Activated CD4-positive, alpha-beta T cell treated with anti-CD3 and anti-CD28 coated beads, Interleukin-2, Interleukin-4, amounts not matched to agents 100 ng/mL and 50 ng/mL, durations not matched to agents 16 hours and 8 hours (primary cell): ENCODE results near the gene ZBTB7C.

Experiments used
- DNase-seq: peaks from one replicate; pipeline ENCODE4 v3.0.0-alpha.2; 2020; ENCODE audit warnings: low spot score

Gene ZBTB7C

GRCh38 chr18:48390641-48391040, 18.5 kb downstream of the ZBTB7C start:
- DNase-seq = no peak

GRCh38 chr18:48388478-48388877, 20.7 kb downstream of the ZBTB7C start:
- no peak for DNase-seq

GRCh38 chr18:48387300-48387699, 21.9 kb downstream of the ZBTB7C start:
- DNase-seq = no peak

DNA sequence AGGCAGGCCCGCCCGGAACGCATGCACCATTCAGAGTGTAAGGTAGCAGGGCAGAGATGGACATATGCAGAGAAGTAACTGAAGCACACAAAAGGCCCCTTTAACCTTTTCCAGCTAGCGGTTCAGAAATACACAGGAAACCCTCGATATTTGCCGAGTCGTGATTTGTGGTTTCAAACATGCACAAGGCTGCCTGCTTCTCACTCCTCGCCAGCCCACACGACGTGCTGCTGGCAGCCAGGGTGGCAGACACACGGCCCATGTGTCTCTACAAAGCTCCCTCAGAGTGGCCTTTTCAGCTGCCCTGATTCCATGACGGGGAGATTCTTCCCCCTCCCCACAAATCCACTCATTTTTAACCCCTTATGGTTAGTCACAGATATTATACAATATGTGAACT, 23.6 kb downstream of the ZBTB7C start:
- DNase-seq = no peak

DNA sequence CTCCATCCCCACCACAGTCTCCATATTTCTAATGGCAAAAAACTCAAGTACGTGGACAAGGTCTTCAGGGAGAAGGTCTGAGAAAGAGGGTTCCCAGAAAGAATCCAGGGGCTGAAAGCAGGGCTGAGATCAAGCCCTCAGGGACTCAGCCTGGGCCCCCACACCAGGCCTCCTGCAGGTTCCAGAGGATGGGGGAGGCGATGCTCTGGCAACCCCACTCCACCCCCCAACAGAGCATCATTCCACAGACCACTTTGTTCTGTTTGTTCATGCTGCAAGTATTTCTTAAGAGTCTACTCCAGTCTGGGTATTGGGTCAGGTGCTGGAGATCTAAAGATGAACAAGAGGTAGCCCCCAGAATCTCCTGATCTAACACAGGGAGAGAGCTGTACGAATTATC, 32.2 kb downstream of the ZBTB7C start:
- no peak for DNase-seq

GRCh38 chr18:48376406-48376805, 32.8 kb downstream of the ZBTB7C start:
- no peak for DNase-seq

GRCh38 chr18:48375150-48375800, 33.9 kb downstream of the ZBTB7C start:
- no peak for DNase-seq

DNA sequence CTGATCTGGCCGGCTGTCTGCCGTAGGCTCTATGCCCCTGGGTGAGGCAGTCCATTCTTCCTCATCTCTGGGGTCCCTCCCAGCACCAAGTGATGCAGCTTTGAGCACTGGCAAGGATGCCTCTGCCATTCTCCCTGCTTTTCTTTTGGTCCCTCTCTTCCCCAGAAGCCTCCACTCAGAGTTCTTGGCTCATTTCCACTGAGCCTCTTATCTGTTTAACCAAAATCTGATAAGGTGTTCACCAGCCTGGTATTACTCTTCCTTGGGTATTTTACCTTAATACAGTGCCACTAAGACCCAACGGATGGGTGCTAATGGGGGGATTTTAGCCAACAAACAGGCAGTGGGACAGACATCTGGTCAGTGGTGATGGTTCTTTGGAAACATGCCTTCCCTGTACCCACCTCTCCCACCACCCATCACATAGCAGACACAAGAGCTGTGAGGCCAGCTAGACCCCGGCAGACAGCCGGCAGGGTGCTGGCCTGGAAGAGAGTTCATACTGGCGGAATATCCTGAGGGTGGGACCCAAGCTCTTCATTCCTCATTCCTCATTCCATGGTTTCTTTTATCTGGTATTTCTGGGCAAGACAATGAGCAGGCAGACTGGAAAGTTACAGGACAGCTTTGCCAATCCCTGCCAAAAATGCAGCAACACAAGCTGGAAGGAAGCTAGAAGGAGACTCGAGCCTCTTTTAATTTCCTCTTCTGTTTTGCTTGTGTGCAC, 34.6 kb downstream of the ZBTB7C start:
- no peak for DNase-seq

GRCh38 chr18:48371854-48372602, 37.2 kb downstream of the ZBTB7C start:
- no peak for DNase-seq

GRCh38 chr18:48367557-48367956, 41.6 kb downstream of the ZBTB7C start:
- no peak for DNase-seq

GRCh38 chr18:48365965-48366364, 43.2 kb downstream of the ZBTB7C start:
- no peak for DNase-seq

GRCh38 chr18:48364146-48364545, 45.0 kb downstream of the ZBTB7C start:
- no peak for DNase-seq

GRCh38 chr18:48363175-48363574, 46.0 kb downstream of the ZBTB7C start:
- no peak for DNase-seq

GRCh38 chr18:48361801-48362200, 47.4 kb downstream of the ZBTB7C start:
- DNase-seq = no peak

- DNase-seq = no peak
These were observed 48.7 kb downstream of the ZBTB7C start for GRCh38 chr18:48360376-48361021.

GRCh38 chr18:48359626-48360025, 49.6 kb downstream of the ZBTB7C start:
- no peak for DNase-seq

GRCh38 chr18:48358868-48359267, 50.3 kb downstream of the ZBTB7C start:
- no peak for DNase-seq

- no peak for DNase-seq
These were observed 52.1 kb downstream of the ZBTB7C start for GRCh38 chr18:48356909-48357631.

DNA sequence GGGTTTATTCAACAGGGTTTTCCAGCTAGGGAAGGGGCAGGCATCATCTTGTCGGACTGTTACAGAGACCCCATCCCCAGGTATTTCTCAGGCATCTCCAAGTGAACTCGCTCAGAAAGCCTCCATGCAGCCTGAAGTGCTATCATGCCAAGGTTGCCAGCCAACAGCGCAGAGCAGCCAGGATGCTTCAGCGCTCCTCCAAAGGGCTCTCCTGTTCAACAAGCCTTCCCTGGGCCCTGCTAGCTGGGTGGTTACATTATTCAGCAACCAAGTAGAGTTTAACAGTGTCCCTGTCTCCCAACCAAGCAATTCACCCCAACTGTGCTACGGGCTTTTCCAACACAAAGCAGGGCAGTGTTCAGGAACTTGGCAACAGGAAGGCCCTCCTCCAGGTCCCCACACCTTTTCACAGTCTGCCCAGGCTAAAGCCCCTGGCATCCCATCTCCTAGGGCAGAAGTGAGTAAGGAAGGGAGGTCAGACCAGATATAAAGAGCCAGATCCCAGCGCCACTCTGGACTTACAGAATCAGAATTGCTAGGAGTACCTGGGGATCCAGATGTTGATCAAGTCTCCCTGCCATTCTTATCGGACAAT, 52.9 kb downstream of the ZBTB7C start:
- DNase-seq = no peak

- no peak for DNase-seq
These were observed 53.7 kb downstream of the ZBTB7C start for GRCh38 chr18:48355276-48356115.
